NCI-H1417 (cell line): Measurements from ENCODE around the gene ULK2.

Source experiments
- DNase-seq, 3 experiments: peaks; one replicate each; lab custom pipeline; 2025; lab: John Stamatoyannopoulos, UW

Gene ULK2

GRCh38 chr17:19747159-19747719 lies 120.5 kb downstream of the ULK2 start:
- no peak for DNase-seq

DNA sequence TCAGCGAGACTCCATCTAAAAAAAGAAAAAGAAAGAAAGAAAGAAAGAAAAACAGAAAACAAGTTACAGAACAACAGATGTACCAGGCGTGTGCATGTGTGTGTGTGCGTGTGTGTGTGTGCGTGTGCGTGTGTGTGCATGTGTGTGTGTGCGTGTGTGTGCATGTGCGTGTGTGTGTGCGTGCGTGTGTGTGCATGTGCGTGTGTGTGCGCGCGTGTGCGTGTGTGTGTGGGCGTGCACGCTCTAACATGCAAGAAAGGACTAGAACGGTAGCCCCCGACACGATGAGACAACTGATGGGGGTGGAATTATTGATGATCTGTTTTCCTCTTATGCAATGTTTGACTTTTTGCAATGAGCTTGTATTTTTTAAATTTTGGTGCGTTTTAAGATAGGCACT lies 121.2 kb downstream of the ULK2 start:
- DNase-seq: no peak

- peak; percentile 26 to 76 (median 59) for DNase-seq
These were observed 122.6 kb downstream of the ULK2 start for GRCh38 chr17:19744922-19745757.

GRCh38 chr17:19744492-19744891 lies 123.2 kb downstream of the ULK2 start:
- DNase-seq: no peak

GRCh38 chr17:19743101-19744100 lies 124.3 kb downstream of the ULK2 start:
- no peak for DNase-seq

DNA sequence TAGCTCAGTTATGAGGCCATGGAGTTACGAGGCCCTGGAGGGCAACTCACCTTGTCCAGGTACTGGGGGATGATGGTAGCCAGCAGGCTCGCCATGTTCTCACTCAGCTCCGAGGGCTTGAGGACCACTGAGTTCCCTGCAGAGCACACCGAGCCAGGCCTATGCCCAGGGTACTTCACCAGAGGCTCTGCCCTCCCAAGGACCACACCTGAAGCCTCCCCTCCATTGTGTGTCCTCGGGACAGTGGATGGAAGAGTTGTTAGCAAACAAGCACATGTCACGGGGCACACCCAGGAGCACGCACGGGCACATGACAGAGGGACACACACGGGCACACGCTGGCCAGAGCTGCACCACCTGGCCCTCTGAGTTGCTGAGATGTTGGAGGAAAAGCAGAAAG lies 125.2 kb downstream of the ULK2 start:
- no peak for DNase-seq

- DNase-seq: no peak
These were observed 125.8 kb downstream of the ULK2 start for GRCh38 chr17:19741832-19742457.

- no peak for DNase-seq
These were observed 126.8 kb downstream of the ULK2 start for GRCh38 chr17:19740933-19741332.

GRCh38 chr17:19739241-19740201 lies 128.2 kb downstream of the ULK2 start:
- DNase-seq: no peak

DNA sequence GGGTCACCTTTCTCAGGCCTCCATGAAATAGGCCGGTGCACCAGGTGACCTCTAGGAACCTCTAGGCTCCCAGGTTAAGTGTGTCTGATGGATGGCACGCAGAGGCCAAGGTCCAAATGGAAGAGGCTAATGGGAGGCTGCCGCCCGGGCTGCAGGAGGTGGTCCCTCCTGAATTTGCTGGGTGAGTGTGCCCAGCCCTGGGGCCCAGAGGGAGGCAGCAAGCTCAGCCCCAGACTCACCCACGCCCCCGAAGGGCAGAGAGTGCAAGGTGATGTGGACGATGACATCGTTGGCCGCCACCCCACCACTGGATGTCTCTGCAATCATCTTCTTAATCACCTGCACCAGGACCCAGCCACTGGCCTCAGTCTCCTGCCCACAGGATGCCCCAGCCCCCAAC lies 129.0 kb downstream of the ULK2 start:
- no peak for DNase-seq

- DNase-seq: no peak
These were observed 129.7 kb downstream of the ULK2 start for GRCh38 chr17:19738073-19738449.

DNA sequence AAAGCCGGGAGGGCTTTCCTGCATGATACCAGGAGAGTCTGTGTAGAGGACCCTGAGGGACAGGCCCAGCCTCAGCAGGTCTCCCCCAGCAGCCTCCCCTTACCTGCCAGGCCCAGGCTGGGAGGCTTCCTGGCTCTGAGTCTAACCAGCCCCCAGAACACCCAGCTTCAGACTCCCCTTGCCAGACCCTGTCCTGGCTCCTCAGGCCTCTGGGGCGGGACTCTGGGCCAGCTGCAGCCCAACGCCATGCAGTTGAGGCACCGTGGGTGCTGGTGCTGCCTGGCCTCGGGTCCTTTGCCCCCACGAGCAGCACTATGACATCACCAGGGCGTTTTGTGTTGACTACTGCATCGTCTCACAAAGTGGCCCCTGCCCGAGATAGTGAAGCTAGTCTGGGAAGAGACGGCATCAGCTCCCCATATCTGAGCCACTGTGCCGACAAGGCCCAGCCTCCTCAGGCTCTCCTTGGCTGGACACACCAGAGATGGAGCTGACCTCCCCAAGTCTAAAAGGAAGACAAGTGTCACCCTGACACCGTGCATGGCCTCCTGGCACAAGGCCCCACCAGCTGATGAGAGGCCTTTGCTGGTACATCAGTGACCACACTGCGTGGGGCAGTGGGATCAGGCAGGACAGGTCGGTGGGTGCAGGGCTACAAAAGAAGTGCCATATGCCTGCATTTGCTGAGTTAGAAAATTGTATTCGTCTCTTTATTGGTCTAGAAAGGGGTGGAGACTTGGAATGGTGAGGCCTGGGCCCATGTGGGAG lies 130.2 kb downstream of the ULK2 start:
- no peak for DNase-seq

GRCh38 chr17:19736071-19736470 lies 131.7 kb downstream of the ULK2 start:
- no peak for DNase-seq

DNA sequence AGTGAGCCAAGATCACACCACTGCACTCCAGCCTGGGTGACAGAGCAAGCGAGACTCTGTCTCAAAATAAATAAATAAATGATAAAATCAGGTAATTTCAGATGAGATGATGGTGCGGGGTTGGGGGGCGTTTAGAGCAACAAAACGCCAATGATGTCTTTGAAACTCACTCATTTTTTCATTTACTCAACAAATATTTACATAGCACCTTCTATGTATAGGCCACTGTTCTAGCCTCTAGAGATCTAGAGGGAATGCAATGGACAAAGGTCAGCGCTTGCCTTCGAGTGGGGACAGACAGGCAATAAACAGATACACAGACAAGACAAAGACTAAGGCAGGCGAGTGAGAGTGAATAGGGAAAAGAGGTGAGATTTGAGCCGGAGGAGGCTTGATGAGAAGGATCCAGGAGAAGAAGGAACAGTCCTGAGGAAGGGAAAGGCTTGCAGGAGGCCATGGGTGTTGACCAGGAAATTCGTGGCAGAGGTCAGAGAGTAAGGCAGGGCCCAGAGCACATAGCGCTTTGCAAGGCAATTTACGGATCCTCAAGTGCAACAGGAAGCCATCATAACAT lies 133.7 kb downstream of the ULK2 start:
- DNase-seq: no peak

- no peak for DNase-seq
These were observed 136.1 kb downstream of the ULK2 start for GRCh38 chr17:19731626-19732025.

- DNase-seq: no peak
These were observed 136.9 kb downstream of the ULK2 start for GRCh38 chr17:19730843-19731242.

DNA sequence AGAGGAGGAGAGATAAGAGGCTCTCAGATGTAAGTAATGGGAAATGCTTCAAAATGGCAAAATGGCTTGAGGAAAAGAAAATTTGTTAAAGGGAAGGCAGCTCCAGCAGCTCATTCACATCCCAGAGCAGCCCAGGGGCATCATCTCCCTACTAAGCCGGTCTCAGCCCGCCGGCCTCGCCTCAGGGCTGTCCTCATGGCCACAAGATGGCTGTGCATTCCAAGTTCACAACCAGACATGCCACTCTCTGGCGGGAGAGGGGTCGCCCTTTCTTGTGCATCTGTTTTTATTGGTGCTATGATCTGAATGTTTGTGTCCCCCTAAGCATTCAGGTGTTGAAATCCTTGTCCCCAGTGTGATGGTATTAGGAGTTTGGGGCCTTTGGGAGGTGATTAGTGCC lies 137.8 kb downstream of the ULK2 start:
- DNase-seq: no peak

DNA sequence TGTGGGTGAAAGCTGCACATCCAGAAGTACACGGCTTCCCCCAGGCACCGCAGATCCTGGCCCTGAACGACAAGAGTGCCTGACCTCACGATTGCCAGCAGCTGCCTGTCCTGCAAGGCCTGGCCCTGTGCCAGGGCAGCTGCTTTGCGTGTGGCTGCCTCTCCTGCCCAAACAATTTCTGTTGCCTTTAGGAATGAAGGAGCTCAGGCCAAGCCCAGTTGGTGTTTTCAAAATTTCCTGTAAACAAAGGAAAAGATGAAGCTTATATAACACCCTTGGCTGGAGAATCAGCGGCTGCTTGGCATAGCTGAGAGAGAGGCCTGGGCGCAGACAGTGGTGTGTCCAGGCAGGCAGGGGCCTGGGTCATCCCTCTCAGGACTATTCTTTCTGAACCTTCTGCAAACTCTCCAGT lies 139.6 kb downstream of the ULK2 start:
- peak; percentile 13 to 83 (median 48) for DNase-seq

GRCh38 chr17:19727501-19728078 lies 140.1 kb downstream of the ULK2 start:
- DNase-seq: peak in 1 of 3 experiments; percentile 34
